Smooth muscle cell (in vitro differentiated cells): ENCODE measurements around the gene IVD. TPM values are rescaled to one million over a fixed set of nuclear protein-coding genes. Genes with fewer than 3 reads are reported as not detected.
A peak's percentile ranks its signal among the peaks of the same experiment; 100 is the strongest.

ENCODE experiments used
- DNase-seq: peaks from one replicate; lab custom pipeline; 2025; ENCODE audit not compliant: unreplicated experiment; lab: John Stamatoyannopoulos, UW
- H2AFZ ChIP-seq: fragments of 200-600 bp; sonication (generic); 2 replicates; pipeline ENCODE4 v1.6.0; 2016; ENCODE audit warnings: antibody characterized with exemption, low read depth, mild to moderate bottlenecking
- H3F3A ChIP-seq: fragments of 200-600 bp; sonication (generic); 2 replicates; pipeline ENCODE4 v1.6.0; 2017; ENCODE audit warnings: antibody characterized with exemption, low read depth
- H3K27ac ChIP-seq: fragments of 200-600 bp; sonication (generic); 2 replicates; pipeline ENCODE4 v1.5.1; 2016; ENCODE audit warnings: low read depth, mild to moderate bottlenecking
- H3K27me3 ChIP-seq: fragments of 200-600 bp; sonication (generic); 2 replicates; pipeline ENCODE4 v1.6.1; 2016; ENCODE audit warnings: low read depth, mild to moderate bottlenecking
- H3K36me3 ChIP-seq: fragments of 200-600 bp; sonication (generic); 2 replicates; pipeline ENCODE4 v1.5.1; 2016; ENCODE audit warnings: low read depth
- H3K4me1 ChIP-seq: fragments of 200-600 bp; sonication (generic); 2 replicates; pipeline ENCODE4 v1.5.1; 2016; ENCODE audit warnings: low read depth
- H3K4me2 ChIP-seq: fragments of 200-600 bp; sonication (generic); 2 replicates; pipeline ENCODE4 v1.6.0; 2016; ENCODE audit warnings: mild to moderate bottlenecking
- H3K4me3 ChIP-seq: fragments of 200-600 bp; sonication (generic); 2 replicates; pipeline ENCODE4 v1.5.1; 2016; ENCODE audit warnings: mild to moderate bottlenecking
- H3K79me2 ChIP-seq: fragments of 200-600 bp; sonication (generic); 2 replicates; pipeline ENCODE4 v1.6.0; 2016; ENCODE audit warnings: low read depth, mild to moderate bottlenecking
- H3K9ac ChIP-seq: fragments of 200-600 bp; sonication (generic); 2 replicates; pipeline ENCODE4 v1.6.0; 2016; ENCODE audit warnings: low read depth
- H3K9me3 ChIP-seq: fragments of 200-600 bp; sonication (generic); replicated peaks from 2 replicates; pipeline ENCODE4 v1.5.1; 2016; ENCODE audit warnings: low read depth
- H4K20me1 ChIP-seq: fragments of 200-600 bp; sonication (generic); 2 replicates; pipeline ENCODE4 v1.6.0; 2016; ENCODE audit warnings: low read depth
- WGBS: methylation state at CpG from one replicate; pipeline ENCODE4 v1.1.7; 2016; ENCODE audit warnings: low lambda C conversion rate; 5-methylcytosine and 5-hydroxymethylcytosine counted together
- polyA plus RNA-seq: library from polyadenylated mRNA; unstranded; fragments of >200 nt; fragmentation: Nextera tagmentation; extraction: Ambion mirVana; gene quantifications from 2 replicates; pipeline ENCODE4 v1.2.1, GENCODE V29; 2016
- total RNA-seq: library from RNA; depleted of rRNA; stranded (reverse); fragments of >200 nt; gene quantifications from 2 replicates; pipeline ENCODE4 v1.2.3, GENCODE V29; 2014
- TF ChIP-seq, protein P1 (sequence below): fragments of 200-600 bp; sonication (generic); IDR thresholded peaks from 2 replicates; pipeline ENCODE4 v1.5.1; 2017; ENCODE audit warnings: borderline replicate concordance, mild to moderate bottlenecking, antibody characterized with exemption; ENCODE audit not compliant: insufficient read depth, poor library complexity, severe bottlenecking

The IVD gene
- total and polyA plus RNA-seq, 2 experiments from 2014 or later = 17.4 to 37.8 TPM

DNA sequence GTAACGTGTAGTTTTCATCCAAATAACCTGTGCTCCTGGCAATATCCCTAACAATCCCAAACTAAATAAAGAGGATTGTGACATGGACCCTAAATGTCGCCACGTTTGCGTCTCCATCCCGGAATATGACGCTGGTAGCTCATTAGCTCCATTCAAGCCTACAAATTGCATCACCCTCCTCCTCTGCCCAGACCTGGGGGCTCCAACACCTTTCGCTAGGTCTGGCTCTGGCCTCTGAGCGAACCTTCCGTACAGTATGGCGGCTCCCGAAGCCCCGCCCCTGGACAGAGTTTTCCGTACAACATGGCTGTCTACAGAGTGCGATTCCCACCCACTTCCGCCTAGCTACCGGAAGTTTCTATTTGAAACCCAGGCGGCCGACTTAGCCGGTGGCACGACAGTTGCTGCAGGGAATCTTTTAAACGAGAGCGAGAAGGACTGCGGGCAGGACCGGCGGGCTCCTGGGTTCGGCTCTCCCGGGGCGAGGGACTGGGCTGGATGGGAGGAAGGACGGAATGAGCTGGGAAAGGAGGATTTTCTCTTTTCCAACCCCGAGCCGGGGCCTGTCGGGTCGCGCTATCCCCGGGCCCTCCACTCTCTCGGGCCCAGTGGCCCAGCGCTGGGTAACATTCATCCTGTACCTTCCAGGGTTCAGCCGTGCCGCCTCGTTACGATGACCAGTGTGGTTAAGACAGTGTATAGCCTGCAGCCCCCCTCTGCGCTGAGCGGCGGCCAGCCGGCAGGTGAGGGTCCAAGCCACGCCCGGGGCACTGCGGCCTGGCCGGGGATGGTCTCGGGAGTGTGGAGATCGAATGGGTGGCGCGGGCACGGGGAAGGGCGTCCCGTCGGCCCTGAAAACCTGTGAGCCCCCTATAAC is 22.8 kb upstream of the IVD start, which contains the start of gene KNSTRN:
Gene KNSTRN (plus strand): TSS at position 142 of the 877 bp plus-strand sequence. CDS start 115 bp downstream, at position 257.
- no peaks in the 10 kb centered on the region for H4K20me1 ChIP-seq
- peak within 1 kb of the TSS; percentile 94 for H2AFZ ChIP-seq
- peaks cover 7% of the 10 kb centered on the region for H3K36me3 ChIP-seq
- WGBS = 3% methylated on average over 56 of the region's 57 CpGs
- H3K27me3 ChIP-seq = no peaks in the 10 kb centered on the region
- peaks cover 22% of the 10 kb centered on the region for H3K79me2 ChIP-seq
- TF ChIP-seq, protein P1, sequence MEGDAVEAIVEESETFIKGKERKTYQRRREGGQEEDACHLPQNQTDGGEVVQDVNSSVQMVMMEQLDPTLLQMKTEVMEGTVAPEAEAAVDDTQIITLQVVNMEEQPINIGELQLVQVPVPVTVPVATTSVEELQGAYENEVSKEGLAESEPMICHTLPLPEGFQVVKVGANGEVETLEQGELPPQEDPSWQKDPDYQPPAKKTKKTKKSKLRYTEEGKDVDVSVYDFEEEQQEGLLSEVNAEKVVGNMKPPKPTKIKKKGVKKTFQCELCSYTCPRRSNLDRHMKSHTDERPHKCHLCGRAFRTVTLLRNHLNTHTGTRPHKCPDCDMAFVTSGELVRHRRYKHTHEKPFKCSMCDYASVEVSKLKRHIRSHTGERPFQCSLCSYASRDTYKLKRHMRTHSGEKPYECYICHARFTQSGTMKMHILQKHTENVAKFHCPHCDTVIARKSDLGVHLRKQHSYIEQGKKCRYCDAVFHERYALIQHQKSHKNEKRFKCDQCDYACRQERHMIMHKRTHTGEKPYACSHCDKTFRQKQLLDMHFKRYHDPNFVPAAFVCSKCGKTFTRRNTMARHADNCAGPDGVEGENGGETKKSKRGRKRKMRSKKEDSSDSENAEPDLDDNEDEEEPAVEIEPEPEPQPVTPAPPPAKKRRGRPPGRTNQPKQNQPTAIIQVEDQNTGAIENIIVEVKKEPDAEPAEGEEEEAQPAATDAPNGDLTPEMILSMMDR = no peak
- H3K4me2 ChIP-seq = peak within 1 kb of the TSS; percentile 84
- no peaks in the 10 kb centered on the region for H3K9me3 ChIP-seq
- no peak within 1 kb of the TSS for H3K27ac ChIP-seq
- peaks cover 5% of the 10 kb centered on the region for H3K4me1 ChIP-seq
- peak within 1 kb of the TSS; percentile 83 for H3K9ac ChIP-seq
- H3K4me3 ChIP-seq = peak within 1 kb of the TSS; percentile 84
- peak; percentile 45 for DNase-seq
- no peaks in the 10 kb centered on the region for H3F3A ChIP-seq

GRCh38 chr15:40386480-40386879 is 19.1 kb upstream of the IVD start:
- Histone ChIP-seq H3K4me3 (no peak overlapping the region), H3K9me3 (no peaks in the 10 kb centered on the region), H3K4me2 (no peak overlapping the region), H3K4me1 (peaks cover 5% of the 10 kb centered on the region), H4K20me1 (no peaks in the 10 kb centered on the region), H3F3A (no peaks in the 10 kb centered on the region), H3K27me3 (no peaks in the 10 kb centered on the region), H2AFZ (no peak overlapping the region), H3K36me3 (peaks cover 9% of the 10 kb centered on the region), H3K27ac (no peak overlapping the region), H3K9ac (no peak overlapping the region), H3K79me2 (peaks cover 22% of the 10 kb centered on the region)
- DNase-seq = no peak
- TF ChIP-seq, protein P1 = no peak
- WGBS = 99% methylated on average over 3 of the region's 3 CpGs

DNA sequence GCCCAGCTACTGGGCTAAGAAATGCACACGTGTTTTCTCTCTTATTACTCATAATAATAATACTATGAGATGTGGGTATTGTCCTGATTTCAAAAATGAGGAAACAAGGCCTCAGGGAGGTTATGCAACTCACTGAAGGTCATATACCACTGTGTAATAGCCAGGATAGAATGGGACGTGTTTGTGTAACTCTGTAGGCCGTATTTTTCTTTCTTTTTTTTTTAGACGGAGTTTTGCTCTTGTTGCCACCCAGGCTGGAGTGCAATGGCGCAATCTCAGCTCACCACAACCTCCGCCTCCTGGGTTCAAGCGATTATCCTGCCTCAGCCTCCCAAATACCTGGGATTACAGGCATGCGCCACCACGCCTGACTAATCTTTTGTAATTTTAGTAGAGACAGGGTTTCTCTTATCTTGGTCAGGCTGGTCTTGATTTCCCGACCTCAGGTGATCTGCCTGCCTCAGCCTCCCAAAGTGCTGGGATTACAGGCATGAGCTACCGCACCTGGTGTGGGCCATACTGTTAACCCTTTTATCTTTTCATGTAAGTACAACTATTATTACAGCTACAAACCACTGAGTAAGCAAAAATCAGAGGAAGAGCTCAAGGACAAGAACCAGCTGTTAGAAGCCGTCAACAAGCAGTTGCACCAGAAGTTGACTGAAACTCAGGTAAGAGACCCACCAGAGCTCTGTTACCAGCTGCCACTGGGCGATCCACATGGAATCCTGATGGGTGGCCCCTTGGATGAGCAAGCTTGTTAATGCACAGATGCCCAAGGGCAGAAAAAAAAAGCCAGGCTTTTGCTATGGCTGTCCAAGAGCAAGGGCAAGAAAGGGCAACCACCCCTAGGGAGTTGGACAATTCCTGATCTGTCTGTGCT is 16.4 kb upstream of the IVD start:
- Histone ChIP-seq H3K27ac (no peak overlapping the region), H3K4me2 (no peak overlapping the region), H3K4me3 (no peak overlapping the region), H2AFZ (no peak overlapping the region), H3K27me3 (no peaks in the 10 kb centered on the region), H3K36me3 (peaks cover 9% of the 10 kb centered on the region), H3K9ac (no peak overlapping the region), H3K9me3 (no peaks in the 10 kb centered on the region), H4K20me1 (no peaks in the 10 kb centered on the region), H3K79me2 (peaks cover 10% of the 10 kb centered on the region), H3F3A (no peaks in the 10 kb centered on the region), H3K4me1 (no peaks in the 10 kb centered on the region)
- TF ChIP-seq, protein P1 = no peak
- 88% methylated on average over 13 of the region's 13 CpGs for WGBS
- DNase-seq = no peak
